OCI-LY7 (cell line): ENCODE data around the gene IRF2BP2. TPM values are rescaled to one million over a fixed set of nuclear protein-coding genes. Genes with fewer than 3 reads are reported as not detected.

Source experiments
- BruUV-seq: library from RNA; stranded (reverse); fragments of 400-500 nt; replicated peaks from 2 replicates; lab custom pipeline; 2021; lab: Mats Ljungman, UMichigan
- CTCF ChIA-PET: fragments of 300-600 bp; sonication (Branson Sonifier 250); formaldehyde crosslinking; loops from one replicate; lab custom pipeline; 2022; ENCODE audit warnings: antibody characterized with exemption; ENCODE audit not compliant: unreplicated experiment; lab: Charles Lee
- POLR2A ChIA-PET: fragments of 300-600 bp; sonication (Branson Sonifier 250); formaldehyde crosslinking; loops from one replicate; lab custom pipeline; 2022; ENCODE audit warnings: antibody characterized with exemption; lab: Charles Lee
- DNase-seq: peaks from one replicate; pipeline ENCODE4 v3.0.0-alpha.2; 2015; ENCODE audit warnings: low spot score
- H2AFZ ChIP-seq: fragments of 200-600 bp; sonication (generic), shearing (Covaris generic); 2 replicates; pipeline ENCODE4 v1.6.1; 2014; ENCODE audit warnings: mild to moderate bottlenecking, antibody characterized with exemption, low read length, moderate library complexity
- H3K27ac ChIP-seq: fragments of 200-600 bp; sonication (generic); 2 replicates; pipeline ENCODE4 v1.5.1; 2014; ENCODE audit warnings: mixed run types, low read depth, mild to moderate bottlenecking, moderate library complexity, low read length, inconsistent platforms; ENCODE audit not compliant: poor library complexity, severe bottlenecking
- H3K36me3 ChIP-seq: fragments of 200-600 bp; sonication (generic); 2 replicates; pipeline ENCODE4 v1.6.1; 2014; ENCODE audit warnings: mild to moderate bottlenecking, antibody characterized with exemption, low read length, moderate library complexity, mixed read lengths; ENCODE audit not compliant: insufficient read depth
- H3K4me1 ChIP-seq: fragments of 200-600 bp; sonication (generic); 2 replicates; pipeline ENCODE4 v1.5.1; 2014; ENCODE audit warnings: mild to moderate bottlenecking, low read length; ENCODE audit not compliant: insufficient read depth, poor library complexity, severe bottlenecking
- H3K4me2 ChIP-seq: fragments of 200-600 bp; sonication (generic); 2 replicates; pipeline ENCODE4 v1.6.1; 2014; ENCODE audit warnings: mild to moderate bottlenecking, low read length
- H3K4me3 ChIP-seq: fragments of 200-600 bp; sonication (generic); 2 replicates; pipeline ENCODE4 v1.5.1; 2014; ENCODE audit warnings: mild to moderate bottlenecking, low read depth, low read length; ENCODE audit not compliant: poor library complexity, severe bottlenecking
- H3K79me2 ChIP-seq: fragments of 200-600 bp; sonication (generic); 2 replicates; pipeline ENCODE4 v1.6.1; 2016; ENCODE audit warnings: low read depth, mild to moderate bottlenecking, low read length, moderate library complexity, mixed read lengths; ENCODE audit not compliant: insufficient read depth
- H3K9me2 ChIP-seq: fragments of 200-600 bp; sonication (generic); 2 replicates; pipeline ENCODE4 v1.6.1; 2016; ENCODE audit warnings: mild to moderate bottlenecking, low read length, mixed read lengths; ENCODE audit not compliant: insufficient read depth
- H3K9me3 ChIP-seq: fragments of 200-600 bp; sonication (generic); 2 replicates; pipeline ENCODE4 v1.6.1; 2014; ENCODE audit warnings: mild to moderate bottlenecking, mixed run types, low read length, mixed read lengths
- H4K20me1 ChIP-seq: fragments of 200-600 bp; sonication (generic); 2 replicates; pipeline ENCODE4 v1.6.1; 2014; ENCODE audit warnings: mild to moderate bottlenecking, antibody characterized with exemption, low read length, moderate library complexity, mixed read lengths; ENCODE audit not compliant: insufficient read depth
- EZH2phosphoT487 ChIP-seq: fragments of 200-600 bp; sonication (generic); IDR thresholded peaks from 2 replicates; pipeline ENCODE4 v1.6.1; 2018; ENCODE audit warnings: low read depth, borderline replicate concordance, mild to moderate bottlenecking, mixed run types, antibody characterized with exemption, low read length, moderate library complexity, mixed read lengths
- intact Hi-C: fragments of 100-400 bp; cut with micrococcal nuclease; formaldehyde crosslinking; loops from one replicate; pipeline ENCODE4 v1.10.0; 2022; ENCODE audit not compliant: unreplicated experiment
- total RNA-seq, 2 experiments: library from RNA; depleted of rRNA in 1 of 2; stranded (reverse); fragments of >200 nt in 1 of 2; shearing (Covaris generic) in 1 of 2; gene quantifications; 2 replicates each; pipeline ENCODE4 v1.2.3, GENCODE V29; 2014 to 2022
- TF ChIP-seq, protein P1 (sequence below): fragments of 200-600 bp; sonication (generic); conservative IDR thresholded peaks from 2 replicates; pipeline ENCODE4 v1.5.1; 2014; ENCODE audit warnings: mild to moderate bottlenecking, antibody characterized with exemption, low read length, moderate library complexity, mixed read lengths

The IRF2BP2 gene
- total RNA-seq, 2 experiments from 2014 or later = 40.6 to 65.9 TPM

DNA sequence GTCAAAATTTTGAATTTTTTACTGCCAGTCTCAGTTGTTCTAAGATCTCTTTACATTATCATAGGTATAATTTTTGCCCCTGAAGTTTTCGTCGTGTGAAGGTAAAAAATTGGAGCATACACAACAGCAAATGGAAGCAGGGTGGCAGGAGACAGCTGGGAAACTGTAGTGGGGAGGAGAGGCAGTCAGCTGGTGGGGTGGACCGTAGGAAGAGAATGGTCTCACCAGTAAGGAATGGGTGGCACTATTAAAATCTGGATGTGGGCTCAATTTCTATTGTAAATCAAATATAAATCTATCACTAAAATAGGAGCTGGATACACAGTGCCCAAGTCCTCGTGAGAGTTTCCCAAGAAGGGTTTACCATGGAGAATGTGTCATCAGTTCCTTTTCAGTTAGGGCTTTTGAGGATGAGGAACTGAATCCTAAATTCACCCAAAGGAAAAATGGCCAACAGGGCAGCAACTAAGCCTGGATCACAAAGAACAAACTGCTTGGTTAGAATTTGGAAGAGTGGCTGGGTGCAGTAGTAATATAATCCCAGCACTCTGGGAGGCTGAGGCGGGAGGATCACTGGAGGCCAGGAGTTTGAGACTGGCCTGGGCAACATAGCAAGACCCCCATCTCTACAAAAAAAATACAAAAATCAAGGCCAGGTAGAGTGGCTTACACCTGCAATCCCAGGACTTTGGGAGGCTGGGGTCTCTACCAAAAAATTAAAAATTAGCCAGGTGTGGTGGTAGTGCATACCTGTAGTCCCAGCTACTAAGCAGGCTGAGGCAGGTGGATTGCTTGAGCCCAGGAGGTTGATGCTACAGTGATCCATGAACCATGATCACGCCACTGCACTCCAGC is 10.5 kb upstream of the IRF2BP2 start:
- BruUV-seq = no TSS peak
- POLR2A ChIA-PET = interaction anchor here (0.7 to 1.1 kb wide), 3 partner anchors 9 to 72 kb away, joined by 3 to 4 read pairs (median 4); no protein-coding TSS in a partner anchor
- H2AFZ ChIP-seq = no peak overlapping the region
- TF ChIP-seq EZH2phosphoT487 = no peak
- TF ChIP-seq, protein P1, sequence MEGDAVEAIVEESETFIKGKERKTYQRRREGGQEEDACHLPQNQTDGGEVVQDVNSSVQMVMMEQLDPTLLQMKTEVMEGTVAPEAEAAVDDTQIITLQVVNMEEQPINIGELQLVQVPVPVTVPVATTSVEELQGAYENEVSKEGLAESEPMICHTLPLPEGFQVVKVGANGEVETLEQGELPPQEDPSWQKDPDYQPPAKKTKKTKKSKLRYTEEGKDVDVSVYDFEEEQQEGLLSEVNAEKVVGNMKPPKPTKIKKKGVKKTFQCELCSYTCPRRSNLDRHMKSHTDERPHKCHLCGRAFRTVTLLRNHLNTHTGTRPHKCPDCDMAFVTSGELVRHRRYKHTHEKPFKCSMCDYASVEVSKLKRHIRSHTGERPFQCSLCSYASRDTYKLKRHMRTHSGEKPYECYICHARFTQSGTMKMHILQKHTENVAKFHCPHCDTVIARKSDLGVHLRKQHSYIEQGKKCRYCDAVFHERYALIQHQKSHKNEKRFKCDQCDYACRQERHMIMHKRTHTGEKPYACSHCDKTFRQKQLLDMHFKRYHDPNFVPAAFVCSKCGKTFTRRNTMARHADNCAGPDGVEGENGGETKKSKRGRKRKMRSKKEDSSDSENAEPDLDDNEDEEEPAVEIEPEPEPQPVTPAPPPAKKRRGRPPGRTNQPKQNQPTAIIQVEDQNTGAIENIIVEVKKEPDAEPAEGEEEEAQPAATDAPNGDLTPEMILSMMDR = no peak
- H3K36me3 ChIP-seq = no peaks in the 10 kb centered on the region
- peaks cover 24% of the 10 kb centered on the region for H3K4me1 ChIP-seq
- no peaks in the 10 kb centered on the region for H3K9me3 ChIP-seq
- H3K4me3 ChIP-seq = no peak overlapping the region
- CTCF ChIA-PET = no interaction called here
- intact Hi-C loops = no loop called here
- H3K27ac ChIP-seq = no peak overlapping the region
- no peak for DNase-seq
- no peaks in the 10 kb centered on the region for H4K20me1 ChIP-seq
- no peaks in the 10 kb centered on the region for H3K79me2 ChIP-seq
- no peaks in the 10 kb centered on the region for H3K9me2 ChIP-seq
- no peak overlapping the region for H3K4me2 ChIP-seq

DNA sequence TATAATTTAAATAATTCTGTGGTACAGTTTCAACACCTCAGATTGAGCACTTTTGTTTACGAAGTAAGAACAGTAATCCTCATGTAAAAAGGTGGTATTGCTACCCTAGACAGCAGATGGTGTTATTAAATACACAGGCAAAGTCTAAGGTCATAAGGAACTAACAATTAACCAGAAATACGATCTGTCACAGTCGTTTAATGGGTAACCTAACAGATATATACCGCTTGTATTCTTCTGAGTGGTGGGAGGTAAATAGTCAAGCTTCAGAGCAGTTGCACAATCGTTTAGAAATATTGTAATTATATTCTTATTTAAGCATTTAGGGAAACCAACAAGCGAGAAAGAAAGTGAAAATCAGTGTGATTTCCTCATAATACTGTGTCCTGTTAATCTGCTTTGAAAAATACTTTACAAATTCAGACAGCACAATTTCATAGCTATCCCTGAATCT is 9.8 kb upstream of the IRF2BP2 start:
- Histone ChIP-seq H4K20me1 (no peaks in the 10 kb centered on the region), H3K4me2 (no peak overlapping the region), H3K4me3 (no peak overlapping the region), H3K9me3 (no peaks in the 10 kb centered on the region), H3K36me3 (no peaks in the 10 kb centered on the region), H3K27ac (no peak overlapping the region), H3K9me2 (no peaks in the 10 kb centered on the region), H3K4me1 (peaks cover 24% of the 10 kb centered on the region), H3K79me2 (no peaks in the 10 kb centered on the region), H2AFZ (no peak overlapping the region)
- CTCF ChIA-PET = no interaction called here
- TF ChIP-seq, protein P1 = no peak
- TF ChIP-seq EZH2phosphoT487 = no peak
- DNase-seq = no peak
- intact Hi-C loops = loop anchor here (10.0 kb wide), 1 partner anchor 255 kb away; no protein-coding TSS in a partner anchor
- POLR2A ChIA-PET = interaction anchor here (0.7 to 1.1 kb wide), 3 partner anchors 8 to 72 kb away, joined by 3 to 4 read pairs (median 4); no protein-coding TSS in a partner anchor
- BruUV-seq = no TSS peak
